Gastrocnemius medialis (tissue), 4 donors: ENCODE measurements around the gene APH1B.

Source experiments
- CTCF ChIP-seq, 5 experiments: fragments of 450-650 bp in 3 of 5; fragments of 200-600 bp in 2 of 5; sonication (generic) in 2 of 5; IDR thresholded peaks in 4 of 5; conservative IDR thresholded peaks in 1 of 5; 1 replicate in 4 of 5; 2 replicates in 1 of 5; pipeline ENCODE4 v1.5.1; 2016 to 2019; ENCODE audit warnings: antibody characterized with exemption in 5 of 5, mild to moderate bottlenecking in 3 of 5, moderate library complexity in 3 of 5
- POLR2A ChIP-seq, 2 donors: fragments of 450-650 bp; IDR thresholded peaks; one replicate each; pipeline ENCODE4 v1.6.1; 2017; ENCODE audit warnings: antibody characterized with exemption in 2 of 2, mild to moderate bottlenecking in 2 of 2, moderate library complexity in 2 of 2

- TF ChIP-seq CTCF (IDR thresholded peaks at IDR 0.05 in 4 of 5, conservative IDR thresholded peaks at IDR 0.05 in 1 of 5) (no peak), POLR2A (IDR thresholded peaks at IDR 0.05) (no peak)
These were observed 32.3 kb upstream of the APH1B start for GRCh38 chr15:63244976-63245645.
